Measurements from ENCODE around the gene NRIP3.
"Not testable (repeated sequence)": the region's sequence is repeated elsewhere in the genome, so short reads cannot be mapped to it uniquely, and the experiment has no call there.

Gene NRIP3

GRCh38 chr11:8964324-8965320 lies 39.2 kb downstream of the NRIP3 start, which contains the start of gene TMEM9B:
Gene TMEM9B, minus strand, starts transcription at chr11:8964442. Its CDS starts 129 bp downstream, at chr11:8964313.
- DNase-seq: peak; percentile 77

GRCh38 chr11:8963569-8964323 lies 40.1 kb downstream of the NRIP3 start:
- DNase-seq: peak; percentile 47

GRCh38 chr11:8962841-8963240 lies 41.0 kb downstream of the NRIP3 start:
- no peak for DNase-seq

- DNase-seq: no peak
These were observed 42.4 kb downstream of the NRIP3 start for GRCh38 chr11:8961401-8961800.

- DNase-seq: peak; percentile 33
These were observed 44.1 kb downstream of the NRIP3 start for GRCh38 chr11:8959546-8960166.

- DNase-seq: no peak
These were observed 46.9 kb downstream of the NRIP3 start for GRCh38 chr11:8956860-8957259.

GRCh38 chr11:8948886-8949285 lies 54.9 kb downstream of the NRIP3 start:
- DNase-seq: peak; percentile 73

GRCh38 chr11:8947230-8947943 lies 56.4 kb downstream of the NRIP3 start:
- no peak for DNase-seq

- DNase-seq: no peak
These were observed 61.2 kb downstream of the NRIP3 start, which contains the start of gene ASCL3 for GRCh38 chr11:8942518-8943066. Gene ASCL3, minus strand, starts transcription at chr11:8943016. Its CDS starts 4,855 bp downstream, at chr11:8938161.

GRCh38 chr11:8941341-8942103 lies 62.3 kb downstream of the NRIP3 start:
- DNase-seq: no peak

GRCh38 chr11:8937659-8938058 lies 66.1 kb downstream of the NRIP3 start:
- no peak for DNase-seq

- no peak for DNase-seq
These were observed 66.6 kb downstream of the NRIP3 start for GRCh38 chr11:8937159-8937558.

GRCh38 chr11:8935789-8936188 lies 68.0 kb downstream of the NRIP3 start:
- not testable (repeated sequence) for DNase-seq

- no peak for DNase-seq
These were observed 68.9 kb downstream of the NRIP3 start for GRCh38 chr11:8934742-8935488.

- DNase-seq: no peak
These were observed 69.9 kb downstream of the NRIP3 start for GRCh38 chr11:8933931-8934330.

GRCh38 chr11:8932564-8933180 lies 71.1 kb downstream of the NRIP3 start, which contains the start of gene C11orf16:
Gene C11orf16, minus strand, starts transcription at chr11:8932947. Its CDS starts 639 bp downstream, at chr11:8932308.
- peak; percentile 63 for DNase-seq

Measured in DMS153 (cell line).